Activated CD8-positive, alpha-beta memory T cell treated with anti-CD3 and anti-CD28 coated beads for 1 hour (primary cell): ENCODE data around the gene DPP6.

Experiments used
- DNase-seq, 2 donors: peaks; one replicate each; pipeline ENCODE4 v3.0.0-alpha.2; 2020; ENCODE audit warnings: low read depth in 1 of 2; ENCODE audit errors: extremely low read depth in 1 of 2

The DPP6 gene

GRCh38 chr7:154390961-154391360, 338.8 kb downstream of the DPP6 start:
- DNase-seq, result no peak

DNA sequence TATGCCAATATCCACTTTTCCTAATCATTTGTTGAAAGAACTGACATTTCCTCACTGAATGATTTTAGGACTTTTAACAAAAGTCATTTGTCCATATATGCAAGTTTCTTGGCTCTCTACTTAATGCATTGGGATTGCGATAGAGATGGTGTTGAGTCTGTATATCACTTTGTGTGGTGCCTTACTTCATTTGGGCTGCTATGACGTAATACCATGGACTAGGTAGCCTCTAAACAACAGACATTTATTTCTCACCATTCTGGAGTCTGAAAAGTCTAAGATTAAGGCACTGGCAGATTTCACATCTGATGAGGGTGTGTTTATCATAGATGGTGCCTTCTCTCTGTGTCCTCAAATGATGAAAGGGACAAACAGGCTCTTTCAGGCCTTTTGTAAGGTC, 342.6 kb downstream of the DPP6 start:
- DNase-seq, result no peak

DNA sequence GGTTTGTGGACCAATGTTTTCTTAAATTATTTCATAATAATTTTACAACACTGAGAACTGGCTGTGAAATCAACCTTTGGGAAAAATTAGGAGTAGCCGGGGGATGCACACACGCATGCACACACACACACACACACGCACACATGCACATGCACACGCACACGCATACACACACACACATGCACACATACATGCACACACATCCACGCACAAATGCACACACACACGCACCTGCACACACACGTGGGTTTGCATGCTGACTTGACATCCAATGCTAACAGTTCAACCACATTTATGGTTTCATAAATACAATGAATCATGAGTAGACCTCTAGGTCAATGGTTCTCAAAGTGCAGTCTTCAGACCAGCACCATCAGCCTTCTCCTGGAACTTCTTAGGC, 354.1 kb downstream of the DPP6 start:
- no peak for DNase-seq

GRCh38 chr7:154409703-154410311, 357.6 kb downstream of the DPP6 start:
- no peak for DNase-seq

DNA sequence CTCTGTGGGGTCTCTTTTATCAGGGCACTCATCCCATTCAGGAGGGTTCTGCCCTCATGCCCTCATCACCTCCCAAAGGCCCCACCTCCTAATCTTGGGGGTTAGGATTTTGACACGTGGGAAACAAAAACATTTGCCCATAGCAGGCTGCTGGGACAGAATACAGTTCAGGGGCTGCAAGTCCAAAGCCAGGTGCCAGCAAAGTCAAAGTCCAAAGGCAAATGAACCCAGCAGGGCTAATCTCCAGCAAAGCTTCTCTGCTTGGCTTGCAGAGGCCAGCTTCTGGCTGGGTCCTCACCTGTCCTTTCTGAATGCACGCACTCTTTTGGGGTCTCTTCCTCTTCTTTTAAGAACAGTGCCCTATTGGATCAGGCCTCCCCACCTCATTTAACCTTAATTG, 359.9 kb downstream of the DPP6 start:
- no peak for DNase-seq

GRCh38 chr7:154415709-154416399, 363.7 kb downstream of the DPP6 start:
- no peak for DNase-seq

DNA sequence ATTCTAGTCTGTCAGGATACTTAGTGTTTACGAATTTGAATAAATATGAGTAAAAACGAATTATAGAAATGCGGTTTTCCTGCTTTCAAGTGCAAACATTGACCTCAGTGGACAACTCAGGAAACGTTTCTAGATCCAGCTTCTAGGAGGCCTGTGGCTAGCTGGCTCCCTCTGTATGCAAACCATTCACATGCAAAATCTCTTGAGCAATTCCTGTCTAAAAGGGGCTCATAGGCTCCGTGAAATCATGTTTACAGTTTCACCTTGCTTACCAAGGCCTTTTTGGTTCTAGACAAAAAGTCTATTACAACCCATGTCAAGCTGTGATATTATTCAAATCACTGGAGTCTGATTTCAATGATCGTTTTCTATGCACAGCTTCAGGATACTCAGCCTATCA, 364.5 kb downstream of the DPP6 start:
- DNase-seq, result no peak

DNA sequence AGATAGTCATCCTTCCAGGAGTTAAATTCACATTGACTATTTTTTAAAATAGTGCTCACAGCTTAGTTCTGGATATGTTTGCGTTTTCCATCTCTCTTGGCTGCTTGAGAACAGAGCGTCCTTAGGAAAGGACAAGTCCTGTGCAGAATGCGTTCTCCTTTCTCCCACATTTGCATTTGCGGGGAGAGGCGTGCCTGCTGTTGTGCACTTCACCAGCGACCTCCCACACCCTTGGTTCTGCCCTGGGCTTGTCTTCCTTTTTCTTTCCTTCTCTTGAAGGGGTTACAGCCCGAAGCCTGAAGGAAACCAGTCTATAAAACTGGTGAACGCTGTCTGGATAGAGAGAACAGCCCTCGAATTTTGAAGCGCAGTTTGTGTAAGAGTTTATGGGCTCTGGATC, 367.1 kb downstream of the DPP6 start:
- no peak for DNase-seq

- no peak for DNase-seq
Measured at GRCh38 chr7:154423231-154423630, 371.0 kb downstream of the DPP6 start.

GRCh38 chr7:154424350-154424749, 372.2 kb downstream of the DPP6 start:
- DNase-seq, result no peak

DNA sequence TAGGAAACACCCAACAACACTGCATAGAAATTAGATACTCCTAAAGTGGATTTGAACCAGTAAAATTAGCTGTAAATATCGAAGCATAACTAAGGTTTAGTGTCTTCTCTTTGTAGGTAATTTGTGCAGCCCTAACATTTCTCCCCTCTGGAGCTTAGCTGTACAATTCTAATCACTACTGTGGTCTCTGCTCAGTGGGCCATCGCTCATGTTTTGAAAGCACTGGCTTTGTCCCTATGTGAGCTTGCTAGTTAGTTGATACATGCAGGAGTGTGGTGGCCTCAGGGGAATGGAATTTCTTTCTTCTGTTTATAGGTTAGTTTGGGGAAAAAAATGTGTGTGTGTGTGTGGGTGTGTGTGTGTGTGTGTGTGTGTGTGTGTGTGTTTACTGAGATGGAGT, 373.1 kb downstream of the DPP6 start:
- no peak for DNase-seq

DNA sequence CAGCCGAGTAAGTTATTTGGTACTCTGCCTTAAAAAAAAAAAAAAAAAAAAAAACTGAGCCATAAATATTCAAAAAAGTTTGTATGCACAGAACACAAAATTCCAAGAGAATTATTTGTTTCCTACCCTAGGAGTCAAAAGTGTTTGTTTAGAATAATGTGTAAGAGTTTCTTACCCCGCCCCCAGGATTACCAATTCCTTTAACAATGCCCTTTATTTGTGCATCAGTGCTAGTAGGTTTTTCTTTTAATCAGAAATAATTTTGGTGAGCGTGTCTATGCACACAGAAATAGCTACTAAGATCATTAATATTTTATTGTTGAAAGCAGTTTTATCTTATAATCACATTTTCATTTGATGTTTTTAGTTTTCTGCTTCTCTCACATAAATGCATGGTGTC, 374.6 kb downstream of the DPP6 start:
- no peak for DNase-seq

DNA sequence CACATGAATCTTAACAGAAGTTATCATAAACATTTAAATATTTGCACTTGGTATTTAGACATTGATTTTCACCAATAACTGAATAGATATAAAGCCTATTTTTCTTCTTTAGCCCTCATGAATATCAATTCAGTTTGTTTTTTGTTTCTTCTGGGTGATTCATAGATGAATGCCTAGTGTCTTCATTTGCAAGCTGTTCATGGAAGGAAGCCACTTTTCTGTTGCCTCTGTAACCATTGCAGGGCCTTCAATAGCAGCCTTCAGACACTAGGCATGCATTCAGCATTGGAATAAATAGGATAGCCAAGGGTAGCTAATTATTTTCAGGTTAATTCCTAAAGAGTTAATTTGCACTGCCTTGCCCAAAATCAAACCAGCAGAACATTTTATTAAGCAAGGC, 375.3 kb downstream of the DPP6 start:
- no peak for DNase-seq

DNA sequence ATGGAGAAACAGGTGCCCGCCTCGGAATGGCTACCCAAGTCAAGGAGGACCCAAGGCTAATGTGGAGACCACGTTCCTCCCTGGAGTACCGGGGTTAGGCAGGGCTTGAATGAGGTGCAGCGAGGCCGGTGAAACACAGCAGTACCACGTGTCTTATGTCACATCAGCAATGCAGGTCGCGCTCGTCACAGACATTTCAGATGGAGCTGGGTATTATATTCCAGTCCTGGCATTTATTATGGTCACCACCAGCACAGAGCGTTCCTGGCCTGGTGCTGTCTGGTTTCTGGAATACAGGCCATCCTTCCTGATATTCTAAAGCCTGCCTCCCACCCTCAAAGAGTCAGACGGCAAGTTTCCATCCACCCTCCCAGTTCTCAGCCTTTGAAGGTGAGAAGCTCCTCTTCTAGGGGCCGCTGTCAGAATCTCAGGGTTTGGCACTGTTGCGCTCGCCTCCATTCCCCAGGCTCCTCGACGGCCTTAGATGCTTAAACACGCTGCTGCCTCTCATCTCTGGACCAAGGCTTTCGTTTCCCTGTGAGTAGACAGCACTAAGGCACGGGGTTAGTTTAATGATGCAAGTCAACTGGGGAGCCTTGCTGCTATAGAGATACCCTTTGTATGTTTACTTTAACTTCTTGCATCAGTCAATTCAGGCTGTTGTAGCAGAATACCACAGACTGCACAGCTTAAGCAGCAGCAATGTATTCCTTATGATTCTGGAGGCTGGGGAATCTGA, 377.6 kb downstream of the DPP6 start:
- no peak for DNase-seq

GRCh38 chr7:154430640-154431039, 378.4 kb downstream of the DPP6 start:
- DNase-seq, result no peak

DNA sequence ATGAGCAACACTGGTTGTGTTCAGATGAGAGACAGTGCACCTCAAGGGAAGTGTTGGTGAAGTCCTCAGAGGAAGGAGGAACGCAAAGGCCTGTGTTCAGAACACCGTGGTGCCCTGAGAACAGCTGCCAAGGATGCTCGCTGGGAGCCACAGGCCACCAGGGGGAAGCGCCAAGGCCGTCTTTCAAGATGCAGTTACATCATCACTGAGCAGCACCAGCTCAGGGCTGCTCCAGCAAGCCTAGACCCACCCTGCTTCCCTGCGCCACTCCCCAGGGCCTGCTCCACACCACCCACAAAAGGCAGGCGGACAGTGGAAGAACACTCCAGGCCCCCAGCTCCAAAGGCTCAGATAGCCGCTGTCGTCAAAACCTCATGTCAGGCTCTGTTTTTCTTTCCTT, 378.8 kb downstream of the DPP6 start:
- DNase-seq, result no peak

- no peak for DNase-seq
Measured at GRCh38 chr7:154433632-154434598, 381.7 kb downstream of the DPP6 start.

GRCh38 chr7:154436560-154436959, 384.4 kb downstream of the DPP6 start:
- DNase-seq, result no peak

DNA sequence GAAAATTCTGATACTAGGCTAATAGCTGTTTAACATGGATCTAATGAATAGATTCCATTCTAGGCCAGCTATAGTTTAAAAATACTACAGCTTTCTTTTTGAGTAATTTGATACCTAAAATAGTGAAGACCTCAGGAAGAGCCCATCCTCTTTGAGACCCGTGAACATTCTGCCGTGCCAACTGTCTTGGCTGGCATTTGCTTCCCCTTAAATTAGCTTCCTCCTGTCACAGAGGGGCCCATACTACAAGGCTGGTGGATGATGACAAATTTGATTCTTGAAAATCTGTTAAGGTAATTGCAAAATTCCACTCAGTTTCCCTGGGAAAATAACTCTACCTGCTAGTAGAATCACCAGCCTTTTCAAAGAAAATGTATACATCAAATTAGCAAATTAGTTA, 385.0 kb downstream of the DPP6 start:
- no peak for DNase-seq

GRCh38 chr7:154438571-154439367, 386.6 kb downstream of the DPP6 start:
- DNase-seq, result no peak
